Astrocyte (in vitro differentiated cells and primary cell): Measurements from ENCODE around the gene OPRL1. TPM values are rescaled to one million over a fixed set of nuclear protein-coding genes. Genes with fewer than 3 reads are reported as not detected.

Experiments used
- DNase-seq: peaks from one replicate; pipeline ENCODE4 v3.0.0-alpha.2; 2010; ENCODE audit warnings: low read depth
- FAIRE-seq: peaks from 2 replicates; lab custom pipeline; 2011; peaks lifted over from hg19 to GRCh38; lab: Jason Lieb, UNC
- H2AFZ ChIP-seq: 2 replicates; pipeline ENCODE4 v1.6.0; 2012; ENCODE audit warnings: low read depth, low read length, inconsistent platforms
- H3K27ac ChIP-seq: 2 replicates; pipeline ENCODE4 v1.5.1; 2011; ENCODE audit warnings: low read depth, low read length, inconsistent platforms
- H3K27me3 ChIP-seq: 2 replicates; pipeline ENCODE4 v1.6.0; 2011; ENCODE audit warnings: low read length, inconsistent platforms; ENCODE audit not compliant: insufficient read depth
- H3K36me3 ChIP-seq: 2 replicates; pipeline ENCODE4 v1.5.1; 2011; ENCODE audit warnings: low read length, inconsistent platforms; ENCODE audit not compliant: insufficient read depth
- H3K4me1 ChIP-seq: 2 replicates; pipeline ENCODE4 v1.5.1; 2011; ENCODE audit warnings: low read length, inconsistent platforms; ENCODE audit not compliant: insufficient read depth
- H3K4me2 ChIP-seq: 2 replicates; pipeline ENCODE4 v1.6.0; 2012; ENCODE audit warnings: low read length, inconsistent platforms
- H3K4me3 ChIP-seq: 2 replicates; pipeline ENCODE4 v1.5.1; 2011; ENCODE audit warnings: low read depth, mild to moderate bottlenecking, low read length, inconsistent platforms; ENCODE audit not compliant: insufficient read depth
- H3K79me2 ChIP-seq: 2 replicates; pipeline ENCODE4 v1.6.0; 2012; ENCODE audit warnings: mild to moderate bottlenecking, low read length, inconsistent platforms; ENCODE audit not compliant: insufficient read depth
- H3K9ac ChIP-seq: 2 replicates; pipeline ENCODE4 v1.6.0; 2012; ENCODE audit warnings: mild to moderate bottlenecking, low read length, inconsistent platforms
- H3K9me3 ChIP-seq: 2 replicates; pipeline ENCODE4 v1.5.1; 2012; ENCODE audit warnings: low read depth, mild to moderate bottlenecking, low read length, inconsistent platforms; ENCODE audit not compliant: insufficient read depth
- H4K20me1 ChIP-seq: 2 replicates; pipeline ENCODE4 v1.6.0; 2012; ENCODE audit warnings: low read length, inconsistent platforms; ENCODE audit not compliant: insufficient read depth
- H3K27ac Mint-ChIP-seq: one replicate; pipeline ENCODE4 v1.8.0; 2021; ENCODE audit warnings: mild to moderate bottlenecking, mixed read lengths; ENCODE audit not compliant: unreplicated experiment
- H3K27me3 Mint-ChIP-seq: one replicate; pipeline ENCODE4 v1.8.0; 2021; ENCODE audit warnings: low read depth, mixed read lengths; ENCODE audit not compliant: unreplicated experiment
- H3K36me3 Mint-ChIP-seq: one replicate; pipeline ENCODE4 v1.8.0; 2021; ENCODE audit warnings: low read depth, mixed read lengths; ENCODE audit not compliant: unreplicated experiment
- H3K4me1 Mint-ChIP-seq: one replicate; pipeline ENCODE4 v1.8.0; 2021; ENCODE audit warnings: low read depth, mixed read lengths; ENCODE audit not compliant: unreplicated experiment
- H3K4me3 Mint-ChIP-seq: one replicate; pipeline ENCODE4 v1.8.0; 2021; ENCODE audit warnings: mild to moderate bottlenecking, moderate library complexity, mixed read lengths; ENCODE audit not compliant: unreplicated experiment
- H3K9me3 Mint-ChIP-seq: one replicate; pipeline ENCODE4 v1.8.0; 2021; ENCODE audit warnings: mild to moderate bottlenecking, mixed read lengths; ENCODE audit not compliant: unreplicated experiment
- CTCF ChIP-seq: IDR thresholded peaks from 2 replicates; pipeline ENCODE4 v1.5.1; 2011; ENCODE audit warnings: low read depth, mild to moderate bottlenecking, inconsistent platforms, low read length, moderate library complexity; ENCODE audit not compliant: insufficient read depth
- EZH2 ChIP-seq: IDR thresholded peaks from 2 replicates; pipeline ENCODE4 v1.6.1; 2012; ENCODE audit warnings: mild to moderate bottlenecking, low read length, inconsistent platforms; ENCODE audit not compliant: insufficient read depth
- total RNA-seq: library from RNA; stranded (reverse); gene quantifications from 2 replicates; pipeline ENCODE4 v1.2.1, GENCODE V29; 2021

Gene OPRL1
- total RNA-seq, 1 donor from 2014 or later, result 2.8 TPM

GRCh38 chr20:64031822-64032314, 48.0 kb upstream of the OPRL1 start:
- Histone ChIP-seq H2AFZ (no peak overlapping the region), H3K27me3 (no peaks in the 10 kb centered on the region), H3K4me1 (peaks cover 3% of the 10 kb centered on the region), H3K4me3 (no peak overlapping the region), H3K27ac (no peak overlapping the region), H4K20me1 (peaks cover 42% of the 10 kb centered on the region), H3K79me2 (no peaks in the 10 kb centered on the region), H3K36me3 (peaks cover 2% of the 10 kb centered on the region), H3K9ac (no peak overlapping the region), H3K9me3 (no peaks in the 10 kb centered on the region), H3K4me2 (no peak overlapping the region)
- peaks cover 2% of the 10 kb centered on the region for H3K9me3 Mint-ChIP-seq
- H3K4me1 Mint-ChIP-seq, result peaks cover 6% of the 10 kb centered on the region
- no peaks in the 10 kb centered on the region for H3K27me3 Mint-ChIP-seq
- H3K27ac Mint-ChIP-seq, result no peak overlapping the region
- H3K36me3 Mint-ChIP-seq, result peaks cover 26% of the 10 kb centered on the region
- H3K4me3 Mint-ChIP-seq, result no peak overlapping the region
- TF ChIP-seq EZH2 (no peak), CTCF (no peak)
- DNase-seq (no peak), FAIRE-seq (no peak)

- no peak overlapping the region for H3K27ac Mint-ChIP-seq
- H3K36me3 ChIP-seq, result peaks cover 2% of the 10 kb centered on the region
- H3K36me3 Mint-ChIP-seq, result peaks cover 23% of the 10 kb centered on the region
- H2AFZ ChIP-seq, result no peak overlapping the region
- peaks cover 2% of the 10 kb centered on the region for H3K27me3 Mint-ChIP-seq
- peaks cover 46% of the 10 kb centered on the region for H4K20me1 ChIP-seq
- TF ChIP-seq EZH2 (no peak), CTCF (no peak)
- H3K4me3 Mint-ChIP-seq, result no peak overlapping the region
- H3K79me2 ChIP-seq, result no peaks in the 10 kb centered on the region
- no peak overlapping the region for H3K9ac ChIP-seq
- no peak overlapping the region for H3K4me3 ChIP-seq
- DNase-seq (no peak), FAIRE-seq (no peak)
- H3K27ac ChIP-seq, result no peak overlapping the region
- peaks cover 3% of the 10 kb centered on the region for H3K4me1 ChIP-seq
- peaks cover 2% of the 10 kb centered on the region for H3K9me3 Mint-ChIP-seq
- no peaks in the 10 kb centered on the region for H3K9me3 ChIP-seq
- peaks cover 3% of the 10 kb centered on the region for H3K27me3 ChIP-seq
- H3K4me1 Mint-ChIP-seq, result peaks cover 6% of the 10 kb centered on the region
- H3K4me2 ChIP-seq, result no peak overlapping the region
These were observed 46.9 kb upstream of the OPRL1 start for GRCh38 chr20:64032706-64033624.
